Measurements from ENCODE around the gene PLCH2. TPM values are rescaled to one million over a fixed set of nuclear protein-coding genes. Genes with fewer than 3 reads are reported as not detected.

The PLCH2 gene
- 0.27 and 0.32 TPM in 2 replicates for total RNA-seq (2022)
- Bru-seq, nascent RNA: percentile 2 among the genes with signal in this experiment
- BruChase-seq, experiment 1, labeled RNA remaining after a 2-hour chase: percentile 2 among the genes with signal in this experiment
- BruChase-seq, experiment 2, labeled RNA remaining after a 6-hour chase: not detected
- long read RNA-seq: 0 reads

- no peak within 1 kb of the TSS for H3K4me3 Mint-ChIP-seq (ENCODE audit: unreplicated experiment)
These were observed at the start of gene PLCH2 for GRCh38 chr1:2476061-2476999. PLCH2 (plus strand) TSS chr1:2476289; CDS start chr1:2476589, 300 bp downstream.

GRCh38 chr1:2426540-2426939, 49.5 kb upstream of the PLCH2 start:
- no peak overlapping the region for H3K4me3 ChIP-seq (ENCODE audit: low read depth, low read length)
- TF ChIP-seq CTCF (IDR thresholded peaks at IDR 0.05; ENCODE audit: insufficient read depth in 1 of 2, low read depth in 1 of 2, low read length in 1 of 2, severe bottlenecking in 1 of 2, unreplicated experiment in 1 of 2): no peak
- H3K9me3 Mint-ChIP-seq (ENCODE audit: unreplicated experiment): no peaks in the 10 kb centered on the region
- BruUV-seq (replicated peaks): no TSS peak
- no peak overlapping the region for H3K27ac Mint-ChIP-seq (ENCODE audit: unreplicated experiment)
- H3K36me3 ChIP-seq (ENCODE audit: control insufficient read depth, insufficient read depth, low read length): no peaks in the 10 kb centered on the region
- no peaks in the 10 kb centered on the region; the same call in 1 of the 2 replicates for H3K27me3 ChIP-seq (replicated peaks; ENCODE audit: control insufficient read depth, insufficient read depth, low read length)
- intact Hi-C loops (cut with micrococcal nuclease; ENCODE audit: unreplicated experiment): no loop called here
- no peak overlapping the region for H3K4me3 Mint-ChIP-seq (ENCODE audit: unreplicated experiment)
- POLR2A ChIA-PET: no interaction called here
- H3K4me1 Mint-ChIP-seq (ENCODE audit: low read depth, unreplicated experiment): no peaks in the 10 kb centered on the region
- no peaks in the 10 kb centered on the region for H3K36me3 Mint-ChIP-seq (ENCODE audit: insufficient read depth, unreplicated experiment)
- CTCF ChIA-PET: no interaction called here
- DNase-seq: no peak
- no peaks in the 10 kb centered on the region for H3K4me1 ChIP-seq
- H3K27me3 Mint-ChIP-seq (ENCODE audit: insufficient read depth, unreplicated experiment): no peaks in the 10 kb centered on the region
- H3K9me3 ChIP-seq: peaks cover 4% of the 10 kb centered on the region; the same call in 1 of the 2 replicates

More at GRCh38 chr1:2476061-2476999, at the start of gene PLCH2:
- H3K4me1 Mint-ChIP-seq (ENCODE audit: low read depth, unreplicated experiment): no peaks in the 10 kb centered on the region
- BruUV-seq (replicated peaks): no TSS peak
- Histone ChIP-seq H3K36me3 (ENCODE audit: control insufficient read depth, insufficient read depth, low read length) (no peaks in the 10 kb centered on the region), H3K27me3 (replicated peaks; ENCODE audit: control insufficient read depth, insufficient read depth, low read length) (no peaks in the 10 kb centered on the region), H3K9me3 (no peaks in the 10 kb centered on the region), H3K4me3 (ENCODE audit: low read depth, low read length) (no peak within 1 kb of the TSS), H3K4me1 (peaks cover 6% of the 10 kb centered on the region; the same call in 1 of the 2 replicates)
- intact Hi-C loops (cut with micrococcal nuclease; ENCODE audit: unreplicated experiment): no loop called here
- POLR2A ChIA-PET: no interaction called here
- no peak within 1 kb of the TSS for H3K27ac Mint-ChIP-seq (ENCODE audit: unreplicated experiment)
- CTCF ChIA-PET: no interaction called here
- no peaks in the 10 kb centered on the region for H3K9me3 Mint-ChIP-seq (ENCODE audit: unreplicated experiment)
- H3K36me3 Mint-ChIP-seq (ENCODE audit: insufficient read depth, unreplicated experiment): no peaks in the 10 kb centered on the region
- no peak for DNase-seq
- TF ChIP-seq CTCF (IDR thresholded peaks at IDR 0.05; ENCODE audit: insufficient read depth in 1 of 2, low read depth in 1 of 2, low read length in 1 of 2, severe bottlenecking in 1 of 2, unreplicated experiment in 1 of 2): no peak
- no peaks in the 10 kb centered on the region for H3K27me3 Mint-ChIP-seq (ENCODE audit: insufficient read depth, unreplicated experiment)

GRCh38 chr1:2427051-2427450, 49.0 kb upstream of the PLCH2 start:
- intact Hi-C loops (cut with micrococcal nuclease; ENCODE audit: unreplicated experiment): no loop called here
- CTCF ChIA-PET: no interaction called here

More at GRCh38 chr1:2427051-2427450, 49.0 kb upstream of the PLCH2 start:
- H3K36me3 ChIP-seq (ENCODE audit: control insufficient read depth, insufficient read depth, low read length): no peaks in the 10 kb centered on the region
- POLR2A ChIA-PET: no interaction called here
- Mint-ChIP-seq H3K27me3 (ENCODE audit: insufficient read depth, unreplicated experiment) (no peaks in the 10 kb centered on the region), H3K9me3 (ENCODE audit: unreplicated experiment) (no peaks in the 10 kb centered on the region), H3K36me3 (ENCODE audit: insufficient read depth, unreplicated experiment) (no peaks in the 10 kb centered on the region), H3K4me3 (ENCODE audit: unreplicated experiment) (no peak overlapping the region), H3K27ac (ENCODE audit: unreplicated experiment) (no peak overlapping the region), H3K4me1 (ENCODE audit: low read depth, unreplicated experiment) (no peaks in the 10 kb centered on the region)
- no peak for DNase-seq
- TF ChIP-seq CTCF (IDR thresholded peaks at IDR 0.05; ENCODE audit: insufficient read depth in 1 of 2, low read depth in 1 of 2, low read length in 1 of 2, severe bottlenecking in 1 of 2, unreplicated experiment in 1 of 2): no peak
- H3K4me1 ChIP-seq: no peaks in the 10 kb centered on the region
- peaks cover 4% of the 10 kb centered on the region; the same call in 1 of the 2 replicates for H3K9me3 ChIP-seq
- no TSS peak for BruUV-seq (replicated peaks)
- H3K4me3 ChIP-seq (ENCODE audit: low read depth, low read length): no peak overlapping the region
- no peaks in the 10 kb centered on the region; the same call in 1 of the 2 replicates for H3K27me3 ChIP-seq (replicated peaks; ENCODE audit: control insufficient read depth, insufficient read depth, low read length)
